Nucleus accumbens (tissue), 56 donors: ENCODE results near the gene VAPA.
A peak's percentile ranks its signal among the peaks of the same experiment; 100 is the strongest.

Experiments used
- DNase-seq, 56 donors: peaks; one replicate each; lab custom pipeline; 2025; lab: John Stamatoyannopoulos, UW

Gene VAPA

GRCh38 chr18:9965711-9966624 is 52.2 kb downstream of the VAPA start:
- no peak for DNase-seq

GRCh38 chr18:9968081-9968848 is 54.4 kb downstream of the VAPA start:
- DNase-seq: no peak

- DNase-seq: no peak
These were observed 55.4 kb downstream of the VAPA start for GRCh38 chr18:9969247-9969646.

- DNase-seq: peak in 48 of 56 donors; percentile 10 to 92 (median 60)
These were observed 57.6 kb downstream of the VAPA start for GRCh38 chr18:9971313-9971920.

- DNase-seq: no peak
These were observed 59.7 kb downstream of the VAPA start for GRCh38 chr18:9973470-9973869.

- no peak for DNase-seq
These were observed 60.6 kb downstream of the VAPA start for GRCh38 chr18:9974279-9974915.

- DNase-seq: no peak
These were observed 61.8 kb downstream of the VAPA start for GRCh38 chr18:9975658-9976057.

GRCh38 chr18:9982711-9983110 is 68.9 kb downstream of the VAPA start:
- no peak for DNase-seq

GRCh38 chr18:9984080-9984479 is 70.3 kb downstream of the VAPA start:
- DNase-seq: no peak

GRCh38 chr18:9985641-9986040 is 71.8 kb downstream of the VAPA start:
- DNase-seq: no peak

- no peak for DNase-seq
These were observed 72.5 kb downstream of the VAPA start for GRCh38 chr18:9986156-9986930.

- DNase-seq: peak in 1 of 56 donors; percentile 15
These were observed 73.5 kb downstream of the VAPA start for GRCh38 chr18:9987345-9987744.

- peak in 25 of 56 donors; percentile 19 to 64 (median 42) for DNase-seq
These were observed 74.1 kb downstream of the VAPA start for GRCh38 chr18:9987931-9988330.

- DNase-seq: no peak
These were observed 74.8 kb downstream of the VAPA start for GRCh38 chr18:9988665-9989064.

- no peak for DNase-seq
These were observed 75.7 kb downstream of the VAPA start for GRCh38 chr18:9989481-9989880.

- DNase-seq: no peak
These were observed 77.5 kb downstream of the VAPA start for GRCh38 chr18:9991011-9992000.

GRCh38 chr18:9992300-9992972 is 78.6 kb downstream of the VAPA start:
- no peak for DNase-seq

GRCh38 chr18:9992973-9993520 is 79.2 kb downstream of the VAPA start:
- no peak for DNase-seq
